ENCODE data around the gene PACRG.

GRCh38 chr6:163054641-163055040, 326.9 kb downstream of the PACRG start:
- TF ChIP-seq CTCF (IDR thresholded peaks at IDR 0.05) (no peak), POLR2A (IDR thresholded peaks at IDR 0.05) (no peak)
